ENCODE data around the gene RBBP8NL. TPM values are rescaled to one million over a fixed set of nuclear protein-coding genes. Genes with fewer than 3 reads are reported as not detected.

Gene RBBP8NL
- total RNA-seq, 1 donor from 2014 or later, result not detected

GRCh38 chr20:62364911-62365736 lies 62.2 kb downstream of the RBBP8NL start:
- no peak for DNase-seq (ENCODE audit: extremely low read depth, low read depth, low spot score)

- DNase-seq (ENCODE audit: extremely low read depth, low read depth, low spot score), result no peak
Measured at GRCh38 chr20:62363920-62364851, 63.2 kb downstream of the RBBP8NL start.

- DNase-seq (ENCODE audit: extremely low read depth, low read depth, low spot score), result no peak
Measured at GRCh38 chr20:62362991-62363919, 64.1 kb downstream of the RBBP8NL start.

- no peak for DNase-seq (ENCODE audit: extremely low read depth, low read depth, low spot score)
Measured at GRCh38 chr20:62362590-62362940, 64.8 kb downstream of the RBBP8NL start.

- DNase-seq (ENCODE audit: extremely low read depth, low read depth, low spot score), result no peak
Measured at GRCh38 chr20:62361799-62362589, 65.3 kb downstream of the RBBP8NL start.

GRCh38 chr20:62360854-62361798 lies 66.2 kb downstream of the RBBP8NL start:
- DNase-seq (ENCODE audit: extremely low read depth, low read depth, low spot score), result no peak

Other genes with a start within 250 kb of the RBBP8NL start
- 17.8 and 26.4 TPM in 2 replicates for gene MTG2, start 244.5 kb downstream of the RBBP8NL start, total RNA-seq
- gene HRH3, start 207.3 kb downstream of the RBBP8NL start, total RNA-seq, result not detected in 2 replicates
- 19.9 and 25.8 TPM in 2 replicates for gene OSBPL2, start 189.0 kb downstream of the RBBP8NL start, total RNA-seq
- 197 and 227 TPM in 2 replicates for gene ADRM1, start 124.5 kb downstream of the RBBP8NL start, total RNA-seq
- 283 and 453 TPM in 2 replicates for gene LAMA5, start 60.2 kb downstream of the RBBP8NL start, total RNA-seq
- 1,159 and 2,475 TPM in 2 replicates for gene RPS21, start 40.4 kb downstream of the RBBP8NL start, total RNA-seq
- 7.8 and 9.6 TPM in 2 replicates for gene CABLES2, start 20.3 kb downstream of the RBBP8NL start, total RNA-seq
- not detected in 2 replicates for gene GATA5, start 48.5 kb upstream of the RBBP8NL start, total RNA-seq
- gene SLCO4A1, start 215.0 kb upstream of the RBBP8NL start, total RNA-seq, result 7.3 and 7.9 TPM in 2 replicates

Data from glomerular endothelial cell (primary cell).